ENCODE measurements around the gene PAQR9. TPM values are rescaled to one million over a fixed set of nuclear protein-coding genes. Genes with fewer than 3 reads are reported as not detected.

The PAQR9 gene
- total and polyA plus RNA-seq, 2 of the 13 experiments (the other 11 are each of a cell fraction or from before 2014, with no cell fraction given): 3.7 to 10.3 TPM

- TF ChIP-seq, protein P1, sequence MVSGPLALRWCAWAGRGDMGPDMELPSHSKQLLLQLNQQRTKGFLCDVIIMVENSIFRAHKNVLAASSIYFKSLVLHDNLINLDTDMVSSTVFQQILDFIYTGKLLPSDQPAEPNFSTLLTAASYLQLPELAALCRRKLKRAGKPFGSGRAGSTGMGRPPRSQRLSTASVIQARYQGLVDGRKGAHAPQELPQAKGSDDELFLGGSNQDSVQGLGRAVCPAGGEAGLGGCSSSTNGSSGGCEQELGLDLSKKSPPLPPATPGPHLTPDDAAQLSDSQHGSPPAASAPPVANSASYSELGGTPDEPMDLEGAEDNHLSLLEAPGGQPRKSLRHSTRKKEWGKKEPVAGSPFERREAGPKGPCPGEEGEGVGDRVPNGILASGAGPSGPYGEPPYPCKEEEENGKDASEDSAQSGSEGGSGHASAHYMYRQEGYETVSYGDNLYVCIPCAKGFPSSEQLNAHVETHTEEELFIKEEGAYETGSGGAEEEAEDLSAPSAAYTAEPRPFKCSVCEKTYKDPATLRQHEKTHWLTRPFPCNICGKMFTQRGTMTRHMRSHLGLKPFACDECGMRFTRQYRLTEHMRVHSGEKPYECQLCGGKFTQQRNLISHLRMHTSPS (CRISPR knock-in tag; IDR thresholded peaks at IDR 0.05; ENCODE audit: low read depth): no peak
- TF ChIP-seq ZBTB3 (CRISPR knock-in tag; IDR thresholded peaks at IDR 0.05; ENCODE audit: borderline replicate concordance, low read depth) (no peak), NFYC (CRISPR knock-in tag; IDR thresholded peaks at IDR 0.05) (no peak), ZNF251 (CRISPR knock-in tag; IDR thresholded peaks at IDR 0.05) (no peak), ZNF512B (CRISPR knock-in tag; IDR thresholded peaks at IDR 0.05; ENCODE audit: borderline replicate concordance) (no peak), ZSCAN22 (CRISPR knock-in tag; IDR thresholded peaks at IDR 0.05) (no peak), KDM2A (CRISPR knock-in tag; IDR thresholded peaks at IDR 0.05; ENCODE audit: borderline replicate concordance, low read depth) (peak; percentile 56; the same call in 1 of the 2 replicates), FOXC1 (CRISPR knock-in tag; IDR thresholded peaks at IDR 0.05; ENCODE audit: borderline replicate concordance) (no peak), ZNF260 (CRISPR knock-in tag; IDR thresholded peaks at IDR 0.05; ENCODE audit: borderline replicate concordance, low read depth) (no peak), ZNF20 (CRISPR knock-in tag; IDR thresholded peaks at IDR 0.05) (no peak), TCF7 (IDR thresholded peaks at IDR 0.05; ENCODE audit: low read depth) (no peak), ZNF12 (CRISPR knock-in tag; IDR thresholded peaks at IDR 0.05) (peak; percentile 45; the same call in 1 of the 2 replicates), ZFP91 (CRISPR knock-in tag; IDR thresholded peaks at IDR 0.05; ENCODE audit: borderline replicate concordance) (peak; percentile 51), ETV6 (CRISPR knock-in tag; conservative IDR thresholded peaks at IDR 0.05) (no peak)
- TF ChIP-seq, protein P2, sequence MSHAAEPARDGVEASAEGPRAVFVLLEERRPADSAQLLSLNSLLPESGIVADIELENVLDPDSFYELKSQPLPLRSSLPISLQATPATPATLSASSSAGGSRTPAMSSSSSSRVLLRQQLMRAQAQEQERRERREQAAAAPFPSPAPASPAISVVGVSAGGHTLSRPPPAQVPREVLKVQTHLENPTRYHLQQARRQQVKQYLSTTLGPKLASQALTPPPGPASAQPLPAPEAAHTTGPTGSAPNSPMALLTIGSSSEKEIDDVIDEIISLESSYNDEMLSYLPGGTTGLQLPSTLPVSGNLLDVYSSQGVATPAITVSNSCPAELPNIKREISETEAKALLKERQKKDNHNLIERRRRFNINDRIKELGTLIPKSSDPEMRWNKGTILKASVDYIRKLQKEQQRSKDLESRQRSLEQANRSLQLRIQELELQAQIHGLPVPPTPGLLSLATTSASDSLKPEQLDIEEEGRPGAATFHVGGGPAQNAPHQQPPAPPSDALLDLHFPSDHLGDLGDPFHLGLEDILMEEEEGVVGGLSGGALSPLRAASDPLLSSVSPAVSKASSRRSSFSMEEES (CRISPR knock-in tag; IDR thresholded peaks at IDR 0.05): no peak
- TF ChIP-seq, protein P3, sequence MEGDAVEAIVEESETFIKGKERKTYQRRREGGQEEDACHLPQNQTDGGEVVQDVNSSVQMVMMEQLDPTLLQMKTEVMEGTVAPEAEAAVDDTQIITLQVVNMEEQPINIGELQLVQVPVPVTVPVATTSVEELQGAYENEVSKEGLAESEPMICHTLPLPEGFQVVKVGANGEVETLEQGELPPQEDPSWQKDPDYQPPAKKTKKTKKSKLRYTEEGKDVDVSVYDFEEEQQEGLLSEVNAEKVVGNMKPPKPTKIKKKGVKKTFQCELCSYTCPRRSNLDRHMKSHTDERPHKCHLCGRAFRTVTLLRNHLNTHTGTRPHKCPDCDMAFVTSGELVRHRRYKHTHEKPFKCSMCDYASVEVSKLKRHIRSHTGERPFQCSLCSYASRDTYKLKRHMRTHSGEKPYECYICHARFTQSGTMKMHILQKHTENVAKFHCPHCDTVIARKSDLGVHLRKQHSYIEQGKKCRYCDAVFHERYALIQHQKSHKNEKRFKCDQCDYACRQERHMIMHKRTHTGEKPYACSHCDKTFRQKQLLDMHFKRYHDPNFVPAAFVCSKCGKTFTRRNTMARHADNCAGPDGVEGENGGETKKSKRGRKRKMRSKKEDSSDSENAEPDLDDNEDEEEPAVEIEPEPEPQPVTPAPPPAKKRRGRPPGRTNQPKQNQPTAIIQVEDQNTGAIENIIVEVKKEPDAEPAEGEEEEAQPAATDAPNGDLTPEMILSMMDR (CRISPR knock-in tag; IDR thresholded peaks at IDR 0.05): no peak
- TF ChIP-seq, protein P4, sequence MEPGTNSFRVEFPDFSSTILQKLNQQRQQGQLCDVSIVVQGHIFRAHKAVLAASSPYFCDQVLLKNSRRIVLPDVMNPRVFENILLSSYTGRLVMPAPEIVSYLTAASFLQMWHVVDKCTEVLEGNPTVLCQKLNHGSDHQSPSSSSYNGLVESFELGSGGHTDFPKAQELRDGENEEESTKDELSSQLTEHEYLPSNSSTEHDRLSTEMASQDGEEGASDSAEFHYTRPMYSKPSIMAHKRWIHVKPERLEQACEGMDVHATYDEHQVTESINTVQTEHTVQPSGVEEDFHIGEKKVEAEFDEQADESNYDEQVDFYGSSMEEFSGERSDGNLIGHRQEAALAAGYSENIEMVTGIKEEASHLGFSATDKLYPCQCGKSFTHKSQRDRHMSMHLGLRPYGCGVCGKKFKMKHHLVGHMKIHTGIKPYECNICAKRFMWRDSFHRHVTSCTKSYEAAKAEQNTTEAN (CRISPR knock-in tag; conservative IDR thresholded peaks at IDR 0.05): no peak
These were observed 13.3 kb upstream of the PAQR9 start (continued) for GRCh38 chr3:142976621-142977398.
